Stomach (tissue), 4 donors: ENCODE measurements around the gene CSN2.

Experiments
- CTCF ChIP-seq, 7 experiments: fragments of 450-650 bp in 4 of 7; fragments of 200-600 bp in 3 of 7; sonication (generic) in 3 of 7; IDR thresholded peaks; one replicate each; pipeline ENCODE4 v1.5.1; 2016 to 2019; ENCODE audit warnings: antibody characterized with exemption in 7 of 7, control low read depth in 2 of 7, mild to moderate bottlenecking in 1 of 7
- EP300 ChIP-seq: sonication (generic); formaldehyde crosslinking; IDR thresholded peaks from one replicate; pipeline ENCODE4 v1.6.1; 2017; ENCODE audit warnings: antibody characterized with exemption
- POLR2A ChIP-seq, 4 donors: fragments of 450-650 bp; IDR thresholded peaks; one replicate each; pipeline ENCODE4 v1.6.1; 2016; ENCODE audit warnings: antibody characterized with exemption in 4 of 4, control low read depth in 2 of 4, mild to moderate bottlenecking in 1 of 4, moderate library complexity in 1 of 4
- POLR2AphosphoS5 ChIP-seq, 3 donors: sonication (generic); formaldehyde crosslinking; IDR thresholded peaks; one replicate each; pipeline ENCODE4 v1.6.1; 2016; ENCODE audit warnings: antibody characterized with exemption in 3 of 3

DNA sequence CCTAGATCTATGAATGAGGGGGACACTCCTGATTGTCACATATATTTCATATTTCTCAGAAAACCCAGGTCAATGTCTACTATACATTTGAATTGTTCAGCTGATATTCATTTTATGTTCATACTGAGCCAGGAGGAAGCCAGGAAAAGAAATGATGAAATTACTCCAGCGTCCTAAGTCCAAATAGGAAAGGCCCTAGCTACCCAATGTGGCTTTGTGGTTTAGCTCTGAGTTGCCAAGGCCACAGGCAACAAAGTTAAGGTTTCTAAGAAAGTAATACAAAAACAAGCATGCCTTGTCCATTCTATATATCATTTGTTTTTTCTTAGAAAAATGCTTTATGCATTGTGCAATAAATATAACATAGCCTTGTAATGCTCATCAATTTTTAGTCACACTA lies 4.5 kb upstream of the CSN2 start:
- TF ChIP-seq POLR2A (IDR thresholded peaks at IDR 0.05) (no peak), CTCF (IDR thresholded peaks at IDR 0.05) (no peak), POLR2AphosphoS5 (IDR thresholded peaks at IDR 0.05) (no peak), EP300 (no peak)
